HG03097 (cell line): ENCODE data around the gene SPNS2.

Experiments used
- ATAC-seq: cut with Tn5 transposase; IDR thresholded peaks from one replicate; pipeline ENCODE4 v1.9.1; 2021; ENCODE audit not compliant: unreplicated experiment, low FRiP score

SPNS2 gene

GRCh38 chr17:4518901-4519300 lies 20.2 kb downstream of the SPNS2 start:
- ATAC-seq = no peak

DNA sequence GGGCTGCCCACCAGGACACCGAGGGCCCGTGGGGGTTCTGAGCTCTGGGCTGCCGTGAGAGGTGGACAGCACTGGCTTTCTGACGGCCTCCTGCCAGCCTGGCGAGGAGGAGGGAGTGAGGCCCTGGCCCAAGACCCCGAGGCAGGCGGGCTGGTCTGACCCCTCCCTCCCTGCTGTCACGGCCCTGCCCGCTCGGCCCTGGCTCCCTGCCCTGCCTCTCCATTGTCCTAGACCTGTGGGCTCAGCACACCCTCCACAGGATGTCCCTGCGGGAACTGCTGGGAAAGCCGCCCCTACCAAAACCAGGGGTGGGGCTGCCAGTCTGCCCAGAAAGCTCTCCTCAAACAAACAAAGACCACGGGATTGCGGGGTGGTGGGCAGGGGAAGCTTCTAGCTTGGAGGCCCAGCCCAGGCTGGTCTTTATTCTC lies 20.7 kb downstream of the SPNS2 start:
- ATAC-seq = no peak

DNA sequence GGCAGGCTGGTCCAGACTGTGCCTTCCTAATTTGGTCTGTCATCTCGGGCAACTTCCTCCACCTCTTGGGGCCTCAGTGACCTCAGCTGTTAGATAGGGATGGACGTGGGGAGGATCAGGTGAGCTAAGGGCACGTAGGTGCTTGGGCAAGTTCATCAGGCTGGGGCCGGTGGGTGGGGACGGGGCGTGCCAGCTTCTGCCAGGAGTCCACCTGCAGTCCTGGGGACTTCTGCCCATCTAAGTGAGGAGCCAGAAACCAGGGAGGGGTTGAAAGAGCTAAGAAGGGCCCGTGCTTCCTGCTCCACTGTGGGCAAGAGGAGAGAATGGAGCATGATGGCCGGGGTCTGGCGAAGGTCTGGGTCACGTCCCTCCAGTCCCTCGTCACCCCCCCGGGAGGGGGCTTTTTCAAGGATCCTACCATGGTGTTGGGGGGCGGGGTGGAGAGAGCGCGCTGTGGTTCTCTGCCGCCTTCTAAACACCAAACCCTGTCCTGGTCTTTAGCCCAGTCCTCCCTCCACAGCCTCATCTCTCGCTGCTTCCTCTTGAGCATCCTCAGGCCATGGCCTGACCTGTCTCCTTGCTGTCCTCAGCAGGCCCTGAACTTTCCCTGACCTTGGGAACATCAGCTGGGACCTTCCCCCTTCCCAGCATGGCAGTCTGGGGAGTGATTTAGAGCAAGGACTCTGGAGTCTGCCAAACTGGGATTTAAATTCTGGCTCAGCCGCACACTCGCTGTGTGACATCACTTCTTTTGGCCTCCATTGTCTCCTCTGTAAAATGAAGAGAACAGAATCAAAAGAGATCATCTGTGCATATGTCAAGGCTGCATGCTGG lies 21.6 kb downstream of the SPNS2 start:
- ATAC-seq = no peak

DNA sequence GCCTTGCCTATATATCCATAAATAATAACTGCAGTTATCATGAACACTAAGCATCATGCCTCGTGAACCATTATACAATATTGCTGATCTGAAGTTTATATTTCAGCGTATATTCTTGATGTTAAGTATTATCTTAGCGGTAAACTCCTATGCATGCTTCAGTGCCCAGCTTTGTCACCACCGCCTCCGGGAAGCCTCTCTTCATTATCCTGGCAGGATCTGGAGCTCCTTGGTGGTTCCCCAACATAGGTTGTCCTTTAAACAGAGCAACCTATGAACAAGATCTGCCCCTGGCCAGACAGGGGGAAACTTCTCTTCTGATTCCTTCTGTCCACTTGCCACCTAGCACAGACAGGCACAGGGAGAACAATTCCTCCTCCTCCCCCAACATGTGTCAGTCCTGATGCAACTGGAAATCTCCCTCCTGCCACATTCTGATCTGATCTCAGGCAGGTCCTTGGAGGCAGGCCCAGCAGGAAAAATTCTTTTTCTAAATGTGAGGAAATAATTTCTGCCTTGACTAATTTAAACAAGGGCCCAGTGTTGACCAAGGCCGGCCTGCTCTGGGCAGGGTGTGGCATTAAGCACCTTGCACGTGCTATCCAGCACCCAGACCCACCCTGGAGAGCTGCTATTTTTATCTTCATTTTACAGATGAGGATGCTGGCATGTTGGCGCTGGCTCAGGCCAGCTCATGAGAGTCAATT lies 22.4 kb downstream of the SPNS2 start:
- no peak for ATAC-seq

- no peak for ATAC-seq
Observed at GRCh38 chr17:4522661-4523060, 24.0 kb downstream of the SPNS2 start.

DNA sequence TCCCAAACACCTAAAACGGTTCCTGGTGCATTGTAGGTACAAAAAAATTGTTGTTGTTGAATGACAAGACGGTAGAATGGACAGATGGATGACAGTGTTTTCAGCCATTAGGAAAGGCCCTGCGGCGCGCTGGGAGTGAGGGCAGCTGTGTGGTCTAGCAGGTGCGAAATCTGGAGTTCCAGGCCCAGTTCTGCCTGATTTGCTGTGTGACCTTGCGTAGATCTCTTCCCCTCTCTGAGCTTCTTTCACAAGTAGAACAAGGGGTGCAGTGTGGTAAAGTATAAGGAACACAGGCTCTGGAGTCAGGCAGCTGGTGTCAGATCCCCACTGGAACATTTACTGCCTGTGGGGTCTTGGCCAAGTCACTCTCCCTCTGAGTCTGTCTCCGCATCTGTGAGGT lies 25.3 kb downstream of the SPNS2 start:
- no peak for ATAC-seq

- ATAC-seq = no peak
Observed at GRCh38 chr17:4525691-4526397, 27.2 kb downstream of the SPNS2 start.

GRCh38 chr17:4527134-4527533 lies 28.5 kb downstream of the SPNS2 start:
- no peak for ATAC-seq

GRCh38 chr17:4527566-4528125 lies 29.0 kb downstream of the SPNS2 start:
- no peak for ATAC-seq

GRCh38 chr17:4529533-4530152 lies 31.0 kb downstream of the SPNS2 start:
- no peak for ATAC-seq

DNA sequence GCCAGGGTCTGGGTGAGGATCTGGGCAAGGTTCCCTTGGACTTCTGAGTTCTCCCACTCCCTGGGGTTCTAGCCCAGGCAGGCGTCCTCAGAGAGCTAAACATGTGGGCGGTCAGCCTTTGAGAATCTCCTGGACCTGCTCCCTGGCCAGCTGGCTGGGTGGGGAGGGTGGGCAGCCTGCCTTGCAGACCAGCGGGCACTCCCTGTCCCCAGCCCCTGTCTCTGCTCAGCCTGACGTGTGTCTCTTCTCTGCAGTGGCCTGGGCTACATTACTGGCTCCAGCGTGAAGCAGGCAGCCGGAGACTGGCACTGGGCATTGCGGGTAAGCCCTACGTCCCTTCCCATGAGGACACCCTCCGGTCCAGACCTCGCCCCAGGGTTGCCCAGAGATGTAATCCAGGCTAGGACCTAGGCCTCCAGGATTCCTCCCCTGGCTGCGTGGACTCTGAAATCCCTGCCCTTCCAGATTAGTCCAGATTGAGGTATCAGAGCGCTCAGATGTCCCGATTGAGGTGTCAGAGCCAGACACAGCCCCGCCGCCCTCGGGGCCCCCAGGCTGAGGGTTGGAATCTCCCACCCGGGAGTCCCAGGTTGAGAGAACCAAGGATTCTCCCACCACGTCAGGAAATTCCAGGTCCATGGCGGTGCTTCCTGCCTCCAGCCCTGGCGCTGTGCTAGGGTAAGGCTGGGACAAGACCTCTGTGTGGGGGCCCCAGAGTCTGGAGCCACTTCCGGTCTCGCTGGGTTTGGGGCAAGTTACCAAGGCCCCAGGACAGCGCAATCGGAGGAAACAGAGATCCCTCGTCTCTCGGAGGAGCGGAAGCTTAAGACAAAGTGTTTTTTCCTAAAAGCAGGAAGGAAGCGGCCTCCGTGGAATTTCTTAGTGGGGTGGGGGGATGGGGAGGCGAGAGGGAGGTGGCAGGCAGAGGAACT lies 32.4 kb downstream of the SPNS2 start:
- no peak for ATAC-seq

DNA sequence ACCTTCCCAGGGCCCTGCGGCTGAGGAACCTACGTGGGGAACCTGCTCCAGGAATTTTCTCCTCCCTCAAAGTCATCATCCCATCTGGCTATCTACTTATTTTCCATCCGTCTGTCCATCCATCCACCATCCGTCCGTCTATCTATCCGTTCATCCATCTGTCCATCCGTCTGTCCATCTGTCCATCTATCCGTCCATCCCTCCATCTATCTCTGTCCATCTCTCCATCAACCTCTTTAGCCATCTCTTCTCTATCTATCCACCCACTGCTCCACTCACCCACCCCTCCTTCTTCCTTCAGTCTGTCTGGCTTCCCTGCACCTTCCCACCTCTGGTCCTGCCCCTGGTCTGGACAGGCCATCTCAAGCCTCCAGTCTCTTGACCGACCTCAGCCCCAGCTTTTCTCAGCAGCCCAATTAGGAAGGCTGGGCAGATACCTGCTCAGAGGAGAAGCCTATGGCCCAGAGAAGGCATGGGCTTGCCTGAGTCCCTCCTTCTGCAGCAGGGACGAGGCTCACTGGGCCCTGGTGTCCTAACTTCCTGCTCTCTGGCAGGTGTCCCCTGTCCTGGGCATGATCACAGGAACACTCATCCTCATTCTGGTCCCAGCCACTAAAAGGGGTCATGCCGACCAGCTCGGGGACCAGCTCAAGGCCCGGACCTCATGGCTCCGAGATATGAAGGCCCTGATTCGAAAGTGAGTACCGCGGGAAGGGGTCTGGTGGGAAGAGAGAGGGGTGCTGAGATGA lies 33.5 kb downstream of the SPNS2 start:
- no peak for ATAC-seq

DNA sequence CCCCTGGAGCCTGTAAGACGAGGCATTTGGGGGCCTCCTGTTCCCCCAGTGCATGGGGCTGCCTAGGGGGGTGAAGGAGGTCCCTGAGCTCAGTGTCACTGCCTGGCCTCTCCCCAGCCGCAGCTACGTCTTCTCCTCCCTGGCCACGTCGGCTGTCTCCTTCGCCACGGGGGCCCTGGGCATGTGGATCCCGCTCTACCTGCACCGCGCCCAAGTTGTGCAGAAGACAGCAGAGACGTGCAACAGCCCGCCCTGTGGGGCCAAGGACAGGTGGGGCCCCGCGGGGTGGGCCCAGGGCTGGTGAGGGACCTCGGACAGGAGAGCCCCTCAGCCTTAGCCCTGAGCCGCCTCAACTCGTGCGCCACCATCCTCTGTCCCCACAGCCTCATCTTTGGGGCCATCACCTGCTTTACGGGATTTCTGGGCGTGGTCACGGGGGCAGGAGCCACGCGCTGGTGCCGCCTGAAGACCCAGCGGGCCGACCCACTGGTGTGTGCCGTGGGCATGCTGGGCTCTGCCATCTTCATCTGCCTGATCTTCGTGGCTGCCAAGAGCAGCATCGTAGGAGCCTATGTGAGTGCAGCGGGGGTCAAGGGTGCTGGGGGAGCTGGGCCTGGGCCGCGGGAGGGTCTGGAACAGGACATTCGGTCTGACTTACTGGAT lies 34.3 kb downstream of the SPNS2 start:
- ATAC-seq = no peak

- ATAC-seq = no peak
Observed at GRCh38 chr17:4533523-4534504, 35.1 kb downstream of the SPNS2 start.

- no peak for ATAC-seq
Observed at GRCh38 chr17:4534515-4534914, 35.8 kb downstream of the SPNS2 start.

- no peak for ATAC-seq
Observed at GRCh38 chr17:4534928-4535666, 36.4 kb downstream of the SPNS2 start.
